Adrenal gland (tissue), 5 donors: ENCODE measurements around the gene PARVB.

Experiments used
- POLR2A ChIP-seq, 2 donors: fragments of 450-650 bp; IDR thresholded peaks; one replicate each; pipeline ENCODE4 v1.6.1; 2017; ENCODE audit warnings: antibody characterized with exemption in 2 of 2, mild to moderate bottlenecking in 2 of 2, moderate library complexity in 1 of 2
- TF ChIP-seq, protein P1 (sequence below), 6 experiments: fragments of 450-650 bp in 4 of 6; fragments of 200-600 bp in 2 of 6; sonication (generic) in 1 of 6; IDR thresholded peaks; 1 replicate in 5 of 6; 2 replicates in 1 of 6; pipeline versions ENCODE4 v1.5.1 to v1.8.0; 2016 to 2021; ENCODE audit warnings: antibody characterized with exemption in 6 of 6, mild to moderate bottlenecking in 2 of 6, moderate library complexity in 1 of 6
- donor health status: DM: no; HTN: no; CAD: no.

- TF ChIP-seq, protein P1, sequence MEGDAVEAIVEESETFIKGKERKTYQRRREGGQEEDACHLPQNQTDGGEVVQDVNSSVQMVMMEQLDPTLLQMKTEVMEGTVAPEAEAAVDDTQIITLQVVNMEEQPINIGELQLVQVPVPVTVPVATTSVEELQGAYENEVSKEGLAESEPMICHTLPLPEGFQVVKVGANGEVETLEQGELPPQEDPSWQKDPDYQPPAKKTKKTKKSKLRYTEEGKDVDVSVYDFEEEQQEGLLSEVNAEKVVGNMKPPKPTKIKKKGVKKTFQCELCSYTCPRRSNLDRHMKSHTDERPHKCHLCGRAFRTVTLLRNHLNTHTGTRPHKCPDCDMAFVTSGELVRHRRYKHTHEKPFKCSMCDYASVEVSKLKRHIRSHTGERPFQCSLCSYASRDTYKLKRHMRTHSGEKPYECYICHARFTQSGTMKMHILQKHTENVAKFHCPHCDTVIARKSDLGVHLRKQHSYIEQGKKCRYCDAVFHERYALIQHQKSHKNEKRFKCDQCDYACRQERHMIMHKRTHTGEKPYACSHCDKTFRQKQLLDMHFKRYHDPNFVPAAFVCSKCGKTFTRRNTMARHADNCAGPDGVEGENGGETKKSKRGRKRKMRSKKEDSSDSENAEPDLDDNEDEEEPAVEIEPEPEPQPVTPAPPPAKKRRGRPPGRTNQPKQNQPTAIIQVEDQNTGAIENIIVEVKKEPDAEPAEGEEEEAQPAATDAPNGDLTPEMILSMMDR (IDR thresholded peaks at IDR 0.05) = no peak
- TF ChIP-seq POLR2A (IDR thresholded peaks at IDR 0.05) = no peak
These were observed 189.5 kb downstream of the PARVB start for GRCh38 chr22:44213489-44214043.
